Superior temporal gyrus (tissue), 1 donor: ENCODE data around the gene SLC1A7.

Source experiments
- DNase-seq: peaks from one replicate; pipeline ENCODE4 v3.0.0-alpha.2; 2016; ENCODE audit errors: extremely low spot score

The SLC1A7 gene

GRCh38 chr1:53134042-53134485 is 8.4 kb downstream of the SLC1A7 start:
- DNase-seq, result no peak

- DNase-seq, result no peak
Measured at GRCh38 chr1:53133261-53134041, 9.0 kb downstream of the SLC1A7 start.

GRCh38 chr1:53132176-53132575 is 10.3 kb downstream of the SLC1A7 start:
- DNase-seq, result no peak

GRCh38 chr1:53131590-53131938 is 10.9 kb downstream of the SLC1A7 start:
- DNase-seq, result no peak

GRCh38 chr1:53130878-53131589 is 11.4 kb downstream of the SLC1A7 start:
- DNase-seq, result no peak

GRCh38 chr1:53130598-53130877 is 11.9 kb downstream of the SLC1A7 start:
- no peak for DNase-seq

- DNase-seq, result no peak
Measured at GRCh38 chr1:53129891-53130597, 12.4 kb downstream of the SLC1A7 start.

- DNase-seq, result no peak
Measured at GRCh38 chr1:53128401-53128800, 14.0 kb downstream of the SLC1A7 start.

- no peak for DNase-seq
Measured at GRCh38 chr1:53127546-53127945, 14.9 kb downstream of the SLC1A7 start.

GRCh38 chr1:53126495-53126894 is 15.9 kb downstream of the SLC1A7 start:
- no peak for DNase-seq

- DNase-seq, result no peak
Measured at GRCh38 chr1:53125623-53126360, 16.6 kb downstream of the SLC1A7 start.

GRCh38 chr1:53125122-53125521 is 17.3 kb downstream of the SLC1A7 start:
- no peak for DNase-seq

GRCh38 chr1:53123453-53124140 is 18.8 kb downstream of the SLC1A7 start:
- no peak for DNase-seq

GRCh38 chr1:53122961-53123413 is 19.5 kb downstream of the SLC1A7 start:
- no peak for DNase-seq

GRCh38 chr1:53122201-53122885 is 20.1 kb downstream of the SLC1A7 start:
- DNase-seq, result no peak

- no peak for DNase-seq
Measured at GRCh38 chr1:53121319-53122172, 20.9 kb downstream of the SLC1A7 start.

- no peak for DNase-seq
Measured at GRCh38 chr1:53120659-53121058, 21.8 kb downstream of the SLC1A7 start.

GRCh38 chr1:53117836-53118235 is 24.6 kb downstream of the SLC1A7 start:
- DNase-seq, result no peak

- no peak for DNase-seq
Measured at GRCh38 chr1:53116933-53117600, 25.4 kb downstream of the SLC1A7 start.
